ENCODE data around the gene FBLL1.

The FBLL1 gene

GRCh38 chr5:168549554-168549953, 20.4 kb downstream of the FBLL1 start:
- H3K27ac ChIP-seq: no peak overlapping the region

DNA sequence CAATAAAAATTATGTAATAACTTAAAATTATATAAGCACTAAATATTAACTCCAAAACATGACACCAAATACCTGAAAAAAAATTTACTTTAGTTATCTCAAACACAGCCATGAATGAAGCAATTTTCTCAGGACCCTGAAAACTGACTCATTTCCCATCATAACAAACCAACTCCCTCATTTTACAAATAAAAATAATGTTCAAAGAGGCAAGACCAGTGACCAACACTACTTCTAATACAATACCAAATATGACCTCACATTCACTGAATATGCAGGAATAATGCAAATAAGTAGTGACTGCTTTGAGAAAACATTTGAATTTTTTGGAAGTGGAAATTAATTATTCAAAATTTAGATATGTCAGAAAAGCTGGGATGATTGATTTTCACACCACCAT, 21.6 kb downstream of the FBLL1 start:
- Histone ChIP-seq H3K27ac (no peak overlapping the region), H3K9ac (no peak overlapping the region), H3K4me1 (no peaks in the 10 kb centered on the region), H3K4me2 (ENCODE audit: low read length) (no peak overlapping the region), H3K36me3 (ENCODE audit: control insufficient read depth, insufficient read depth, low read length) (no peaks in the 10 kb centered on the region), H3K27me3 (ENCODE audit: control insufficient read depth, insufficient read depth, low read length) (no peaks in the 10 kb centered on the region), H3K79me2 (peaks cover 2% of the 10 kb centered on the region), H3K9me3 (ENCODE audit: control insufficient read depth, low read length) (no peaks in the 10 kb centered on the region), H2AFZ (no peak overlapping the region), H3K4me3 (ENCODE audit: low read depth, low read length) (no peak overlapping the region)
- TF ChIP-seq, protein P1, sequence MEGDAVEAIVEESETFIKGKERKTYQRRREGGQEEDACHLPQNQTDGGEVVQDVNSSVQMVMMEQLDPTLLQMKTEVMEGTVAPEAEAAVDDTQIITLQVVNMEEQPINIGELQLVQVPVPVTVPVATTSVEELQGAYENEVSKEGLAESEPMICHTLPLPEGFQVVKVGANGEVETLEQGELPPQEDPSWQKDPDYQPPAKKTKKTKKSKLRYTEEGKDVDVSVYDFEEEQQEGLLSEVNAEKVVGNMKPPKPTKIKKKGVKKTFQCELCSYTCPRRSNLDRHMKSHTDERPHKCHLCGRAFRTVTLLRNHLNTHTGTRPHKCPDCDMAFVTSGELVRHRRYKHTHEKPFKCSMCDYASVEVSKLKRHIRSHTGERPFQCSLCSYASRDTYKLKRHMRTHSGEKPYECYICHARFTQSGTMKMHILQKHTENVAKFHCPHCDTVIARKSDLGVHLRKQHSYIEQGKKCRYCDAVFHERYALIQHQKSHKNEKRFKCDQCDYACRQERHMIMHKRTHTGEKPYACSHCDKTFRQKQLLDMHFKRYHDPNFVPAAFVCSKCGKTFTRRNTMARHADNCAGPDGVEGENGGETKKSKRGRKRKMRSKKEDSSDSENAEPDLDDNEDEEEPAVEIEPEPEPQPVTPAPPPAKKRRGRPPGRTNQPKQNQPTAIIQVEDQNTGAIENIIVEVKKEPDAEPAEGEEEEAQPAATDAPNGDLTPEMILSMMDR (IDR thresholded peaks at IDR 0.05): no peak

More at GRCh38 chr5:168549554-168549953, 20.4 kb downstream of the FBLL1 start:
- Histone ChIP-seq H3K27me3 (ENCODE audit: control insufficient read depth, insufficient read depth, low read length) (no peaks in the 10 kb centered on the region), H3K4me1 (no peaks in the 10 kb centered on the region), H3K79me2 (peaks cover 2% of the 10 kb centered on the region), H2AFZ (no peak overlapping the region), H3K4me3 (ENCODE audit: low read depth, low read length) (no peak overlapping the region), H3K9me3 (ENCODE audit: control insufficient read depth, low read length) (no peaks in the 10 kb centered on the region), H3K36me3 (ENCODE audit: control insufficient read depth, insufficient read depth, low read length) (no peaks in the 10 kb centered on the region), H3K4me2 (ENCODE audit: low read length) (no peak overlapping the region), H3K9ac (no peak overlapping the region)
- TF ChIP-seq, protein P1 (IDR thresholded peaks at IDR 0.05): no peak

GRCh38 chr5:168552146-168552545, 23.0 kb downstream of the FBLL1 start:
- Histone ChIP-seq H3K27me3 (ENCODE audit: control insufficient read depth, insufficient read depth, low read length) (no peaks in the 10 kb centered on the region), H3K4me1 (no peaks in the 10 kb centered on the region), H3K27ac (no peak overlapping the region), H2AFZ (no peak overlapping the region), H3K9ac (no peak overlapping the region), H3K9me3 (ENCODE audit: control insufficient read depth, low read length) (no peaks in the 10 kb centered on the region), H3K79me2 (peaks cover 2% of the 10 kb centered on the region), H3K36me3 (ENCODE audit: control insufficient read depth, insufficient read depth, low read length) (no peaks in the 10 kb centered on the region), H3K4me2 (ENCODE audit: low read length) (no peak overlapping the region), H3K4me3 (ENCODE audit: low read depth, low read length) (no peak overlapping the region)
- TF ChIP-seq, protein P1 (IDR thresholded peaks at IDR 0.05): no peak

DNA sequence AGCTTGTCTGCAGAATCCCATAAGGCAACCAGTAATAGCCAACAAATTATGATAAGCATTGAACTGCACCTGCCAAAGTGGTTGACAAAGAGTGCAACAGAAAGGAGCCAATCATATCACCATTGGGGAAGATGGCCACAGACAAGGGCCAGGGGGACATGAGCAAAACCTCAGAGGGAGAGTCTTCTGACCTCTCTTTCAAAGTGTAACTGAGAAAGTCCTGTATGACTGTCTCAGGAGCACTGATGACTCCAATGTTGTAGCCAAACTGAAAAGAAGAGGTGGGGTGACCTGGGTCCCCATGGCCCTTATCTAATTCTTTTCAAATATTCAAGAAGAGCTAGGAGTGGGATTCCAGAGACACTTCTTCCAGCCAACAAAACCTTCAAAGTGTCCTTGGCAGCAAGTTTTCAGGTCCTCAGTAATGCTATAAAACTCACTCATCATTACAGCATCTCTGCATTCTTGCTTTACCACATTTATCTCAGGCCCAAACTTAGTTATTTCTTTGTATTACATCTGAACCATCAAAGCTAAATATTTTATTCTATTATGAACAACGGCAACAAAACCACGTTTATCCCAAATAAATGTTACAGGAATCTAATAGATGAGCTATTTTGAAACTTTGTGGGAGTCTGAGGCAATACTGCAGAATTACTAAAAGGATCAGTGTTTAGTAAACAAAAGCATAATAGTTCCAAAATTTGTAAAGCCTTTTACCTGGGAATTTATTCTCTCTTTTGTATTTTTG, 24.4 kb downstream of the FBLL1 start:
- TF ChIP-seq, protein P1 (IDR thresholded peaks at IDR 0.05): no peak
- no peak overlapping the region for H3K27ac ChIP-seq
- H3K9me3 ChIP-seq (ENCODE audit: control insufficient read depth, low read length): no peaks in the 10 kb centered on the region
- no peaks in the 10 kb centered on the region for H3K27me3 ChIP-seq (ENCODE audit: control insufficient read depth, insufficient read depth, low read length)
- no peak overlapping the region for H3K9ac ChIP-seq
- H3K4me2 ChIP-seq (ENCODE audit: low read length): no peak overlapping the region
- H3K4me1 ChIP-seq: no peaks in the 10 kb centered on the region
- no peak overlapping the region for H2AFZ ChIP-seq
- no peaks in the 10 kb centered on the region for H3K36me3 ChIP-seq (ENCODE audit: control insufficient read depth, insufficient read depth, low read length)
- no peak overlapping the region for H3K4me3 ChIP-seq (ENCODE audit: low read depth, low read length)
- H3K79me2 ChIP-seq: peaks cover 2% of the 10 kb centered on the region

- H3K4me3 ChIP-seq (ENCODE audit: low read depth, low read length): no peak overlapping the region
- no peaks in the 10 kb centered on the region for H3K27me3 ChIP-seq (ENCODE audit: control insufficient read depth, insufficient read depth, low read length)
- H3K79me2 ChIP-seq: peaks cover 2% of the 10 kb centered on the region
- no peak overlapping the region for H3K27ac ChIP-seq
- H3K4me2 ChIP-seq (ENCODE audit: low read length): no peak overlapping the region
- no peak overlapping the region for H3K9ac ChIP-seq
- no peak overlapping the region for H2AFZ ChIP-seq
- no peaks in the 10 kb centered on the region for H3K36me3 ChIP-seq (ENCODE audit: control insufficient read depth, insufficient read depth, low read length)
- TF ChIP-seq, protein P1 (IDR thresholded peaks at IDR 0.05): no peak
- no peaks in the 10 kb centered on the region for H3K4me1 ChIP-seq
- H3K9me3 ChIP-seq (ENCODE audit: control insufficient read depth, low read length): no peaks in the 10 kb centered on the region
These were observed 28.3 kb downstream of the FBLL1 start for GRCh38 chr5:168557389-168557788.

All from parathyroid adenoma (tissue), 2 donors.